K562 (cell line): ENCODE measurements around the gene HAUS3. TPM values are rescaled to one million over a fixed set of nuclear protein-coding genes. Genes with fewer than 3 reads are reported as not detected.

Source experiments
- ATAC-seq: fragments of 200-7000 bp; cut with Tn5 transposase; 3 replicates; pipeline ENCODE4 v1.9.1; 2020; ENCODE audit warnings: moderate library complexity
- BruUV-seq: library from RNA; stranded (reverse); fragments of 400-500 nt; replicated peaks from 2 replicates; lab custom pipeline; 2021; lab: Mats Ljungman, UMichigan
- CTCF ChIA-PET: fragments of 300-600 bp; formaldehyde crosslinking; extraction: SDS; loops from one replicate; lab custom pipeline; 2021; ENCODE audit warnings: low intra/inter-chr PET ratio; lab: Yijun Ruan, JAX
- POLR2A ChIA-PET: fragments of 300-600, 350-650 bp; sonication (Branson Sonifier 250); formaldehyde crosslinking; extraction: SDS; loops from one replicate; lab custom pipeline; 2021; ENCODE audit warnings: antibody characterized with exemption, inconsistent platforms; lab: Yijun Ruan, JAX
- DNase-seq, 4 experiments: peaks; one replicate each; pipeline versions ENCODE4 v3.0.0 to v3.0.0-alpha.2; 2011 to 2018; ENCODE audit warnings: low spot score in 3 of 4, mixed read lengths in 3 of 4; ENCODE audit errors: extremely low read depth in 1 of 4
- FAIRE-seq: peaks from 2 replicates; lab custom pipeline; 2011; peaks lifted over from hg19 to GRCh38; lab: Jason Lieb, UNC
- H2AFZ ChIP-seq: 2 replicates; pipeline ENCODE4 v1.6.0; 2011; ENCODE audit warnings: low read depth, low read length, control low read depth, inconsistent platforms
- H3K27ac ChIP-seq: fragments of 200-600 bp; 3 replicates; pipeline ENCODE4 v1.8.0; 2011; ENCODE audit warnings: low read depth, mild to moderate bottlenecking, control low read depth, inconsistent platforms, low read length, moderate library complexity, mixed read lengths; ENCODE audit errors: extremely low read depth
- H3K27me3 ChIP-seq, 2 experiments: fragments of 300-600 bp in 1 of 2; 2 replicates in 1 of 2; 3 replicates in 1 of 2; pipeline versions ENCODE4 v1.6.0 to v1.8.0; 2011; ENCODE audit warnings: inconsistent platforms in 2 of 2, low read length in 2 of 2, mild to moderate bottlenecking in 1 of 2, mixed read lengths in 1 of 2, moderate library complexity in 1 of 2; ENCODE audit not compliant: control insufficient read depth in 2 of 2, insufficient read depth in 2 of 2
- H3K36me3 ChIP-seq: fragments of 300-600 bp; 3 replicates; pipeline ENCODE4 v1.8.0; 2011; ENCODE audit warnings: mild to moderate bottlenecking, low read length, inconsistent platforms; ENCODE audit not compliant: control insufficient read depth, insufficient read depth
- H3K4me1 ChIP-seq, 2 experiments: fragments of 200-600 bp in 1 of 2; replicated peaks in 1 of 2; 2 replicates in 1 of 2; 3 replicates in 1 of 2; pipeline versions ENCODE4 v1.5.1 to v1.8.0; 2011; ENCODE audit warnings: inconsistent platforms in 2 of 2, low read length in 2 of 2, mild to moderate bottlenecking in 1 of 2, mixed read lengths in 1 of 2, moderate library complexity in 1 of 2; ENCODE audit not compliant: control insufficient read depth in 2 of 2, insufficient read depth in 2 of 2
- H3K4me2 ChIP-seq: 2 replicates; pipeline ENCODE4 v1.6.1; 2011; ENCODE audit warnings: low read length, control low read depth, inconsistent platforms, mixed read lengths; ENCODE audit not compliant: insufficient read depth
- H3K4me3 ChIP-seq: fragments of 200-600 bp; sonication (generic), shearing (Covaris generic); 2 replicates; pipeline ENCODE4 v1.5.1; 2016; ENCODE audit warnings: control low read depth, inconsistent platforms
- H3K79me2 ChIP-seq: fragments of 200-600 bp; 3 replicates; pipeline ENCODE4 v1.8.0; 2011; ENCODE audit warnings: low read length, inconsistent platforms; ENCODE audit not compliant: control insufficient read depth, insufficient read depth
- H3K9ac ChIP-seq, 2 experiments: 2 replicates each; pipeline versions ENCODE4 v1.6.0 to v1.6.1; 2011; ENCODE audit warnings: low read depth in 2 of 2, low read length in 2 of 2, control low read depth in 1 of 2, inconsistent platforms in 1 of 2, mild to moderate bottlenecking in 1 of 2, mixed read lengths in 1 of 2; ENCODE audit not compliant: insufficient read depth in 1 of 2
- H3K9me1 ChIP-seq: one replicate; pipeline ENCODE4 v1.6.0; 2011; ENCODE audit warnings: inconsistent platforms, mild to moderate bottlenecking, low read length, moderate library complexity; ENCODE audit not compliant: control insufficient read depth, insufficient read depth
- H3K9me3 ChIP-seq: replicated peaks from 2 replicates; pipeline ENCODE4 v1.5.1; 2011; ENCODE audit warnings: low read depth, low read length, inconsistent platforms; ENCODE audit not compliant: control insufficient read depth, insufficient read depth
- H4K20me1 ChIP-seq: replicated peaks from 2 replicates; pipeline ENCODE4 v1.6.1; 2011; ENCODE audit warnings: low read length, inconsistent platforms, mixed read lengths; ENCODE audit not compliant: control insufficient read depth, insufficient read depth
- ARID3B ChIP-seq: fragments of 250-450 bp; sonication (Bioruptor Pico); IDR thresholded peaks from 2 replicates; pipeline ENCODE4 v1.4.0; 2020; ENCODE audit warnings: borderline replicate concordance
- C11orf30 ChIP-seq: fragments of 450-650 bp; IDR thresholded peaks from 2 replicates; pipeline ENCODE4 v1.6.1; 2016; ENCODE audit warnings: low read depth, mild to moderate bottlenecking
- ELF4 ChIP-seq: fragments of 450-650 bp; formaldehyde crosslinking; IDR thresholded peaks from 2 replicates; pipeline ENCODE4 v1.4.0; 2022; ENCODE audit warnings: missing genetic modification characterization
- HBP1 ChIP-seq: fragments of 450-650 bp; formaldehyde crosslinking; IDR thresholded peaks from 2 replicates; pipeline ENCODE4 v1.4.0; 2022; ENCODE audit warnings: missing genetic modification characterization
- HNRNPUL1 ChIP-seq: fragments of 200-400 bp; formaldehyde crosslinking; IDR thresholded peaks from 2 replicates; pipeline ENCODE4 v1.6.1; 2017; ENCODE audit warnings: low read length
- HOXB6 ChIP-seq: fragments of 250-450 bp; sonication (Bioruptor Pico); IDR thresholded peaks from 2 replicates; pipeline ENCODE4 v1.5.1; 2022; ENCODE audit warnings: mild to moderate bottlenecking, borderline replicate concordance
- JUN ChIP-seq, 2 experiments: sonication (generic) in 1 of 2; formaldehyde crosslinking in 1 of 2; IDR thresholded peaks; 2 replicates each; pipeline versions ENCODE4 v1.6.1 to v1.8.0; 2012 to 2022; ENCODE audit warnings: borderline replicate concordance in 2 of 2, mild to moderate bottlenecking in 2 of 2, improper control_type of control experiment in 1 of 2, low read depth in 1 of 2, low read length in 1 of 2, missing genetic modification reagents in 1 of 2
- MYNN ChIP-seq, 2 experiments: sonication (generic); formaldehyde crosslinking in 1 of 2; IDR thresholded peaks; 2 replicates each; pipeline versions ENCODE4 v1.5.0 to v1.6.1; 2016 to 2020; ENCODE audit warnings: antibody characterized with exemption in 1 of 2, missing genetic modification reagents in 1 of 2
- PTTG1 ChIP-seq: fragments of 450-650 bp; IDR thresholded peaks from 2 replicates; pipeline ENCODE4 v1.6.1; 2016; ENCODE audit warnings: low read depth, mild to moderate bottlenecking, missing genetic modification characterization, missing compliant biosample characterization
- SMAD2 ChIP-seq: fragments of 150-350 bp; IDR thresholded peaks from 2 replicates; pipeline ENCODE4 v1.6.1; 2014; ENCODE audit warnings: low read depth, mild to moderate bottlenecking, low read length
- SMAD3 ChIP-seq: fragments of 450-650 bp; formaldehyde crosslinking; conservative IDR thresholded peaks from 2 replicates; pipeline ENCODE4 v1.4.0; 2020; ENCODE audit warnings: mild to moderate bottlenecking
- SMARCB1 ChIP-seq: IDR thresholded peaks from 2 replicates; pipeline ENCODE4 v1.6.1; 2011; ENCODE audit warnings: improper control_type of control experiment, low read depth; ENCODE audit not compliant: insufficient read length
- ZBTB17 ChIP-seq: fragments of 450-650 bp; formaldehyde crosslinking; IDR thresholded peaks from 2 replicates; pipeline ENCODE4 v1.4.0; 2020; ENCODE audit warnings: mild to moderate bottlenecking
- ZNF140 ChIP-seq: fragments of 250-450 bp; sonication (Bioruptor Pico); IDR thresholded peaks from 2 replicates; pipeline ENCODE4 v1.8.0; 2021; ENCODE audit warnings: moderate library complexity, mild to moderate bottlenecking, inconsistent platforms
- ZNF311 ChIP-seq: fragments of 250-450 bp; sonication (Bioruptor Pico); IDR thresholded peaks from 2 replicates; pipeline ENCODE4 v1.4.0; 2020; ENCODE audit warnings: mild to moderate bottlenecking, moderate library complexity
- ZNF324 ChIP-seq: fragments of 250-450 bp; sonication (Bioruptor Pico); IDR thresholded peaks from 2 replicates; pipeline ENCODE4 v1.4.0; 2020; ENCODE audit warnings: mild to moderate bottlenecking
- ZNF551 ChIP-seq: fragments of 250-450 bp; sonication (Bioruptor Pico); IDR thresholded peaks from 2 replicates; pipeline ENCODE4 v1.5.0; 2021; ENCODE audit warnings: mild to moderate bottlenecking, moderate library complexity
- ZNF583 ChIP-seq: fragments of 250-450 bp; sonication (Bioruptor Pico); IDR thresholded peaks from 2 replicates; pipeline ENCODE4 v1.4.0; 2020
- WGBS: fragments of 100-300 bp; shearing (Covaris generic); methylation state at CpG from one replicate; pipeline ENCODE4 v1.1.6; 2016; ENCODE audit warnings: low coverage, mixed read lengths; ENCODE audit not compliant: insufficient coverage; ENCODE audit errors: missing lambda C conversion rate; 5-methylcytosine and 5-hydroxymethylcytosine counted together
- in situ Hi-C: fragments of 300-500 bp; cut with MboI; formaldehyde crosslinking; loops from 4 replicates; pipeline ENCODE4 v1.15.0; 2018; ENCODE audit warnings: inconsistent platforms, mixed read lengths
- intact Hi-C: fragments of 100-400 bp; cut with micrococcal nuclease; formaldehyde crosslinking; loops from 2 replicates; pipeline ENCODE4 v1.14.2; 2022
- polyA plus RNA-seq, 8 experiments: library from polyadenylated mRNA; depleted of rRNA in 4 of 8; stranded (reverse) in 5 of 8; unstranded in 3 of 8; fragments of >200 nt; fragmentation: Nextera tagmentation in 2 of 8; fragmentation: Illumina TruSeq in 1 of 8; extraction: Ambion mirVana in 2 of 8; extraction: Trizol in 1 of 8; gene quantifications; 2 replicates each; pipeline versions ENCODE4 v1.2.1 to v1.2.3, GENCODE V29; 2011 to 2014; ENCODE audit warnings: inconsistent platforms in 1 of 8, missing spikeins in 1 of 8
- total RNA-seq, 7 experiments: library from RNA; depleted of rRNA in 6 of 7; stranded (reverse); fragments of >200 nt in 6 of 7; fragmentation: Illumina TruSeq in 2 of 7; extraction: Trizol in 2 of 7; gene quantifications; 2 replicates each; pipeline versions ENCODE4 v1.2.1 to v1.2.3, GENCODE V29; 2011 to 2021; ENCODE audit warnings: low replicate concordance in 1 of 7
- TF ChIP-seq, protein P1 (sequence below): sonication (generic); IDR thresholded peaks from 2 replicates; pipeline ENCODE4 v1.6.1; 2016

The HAUS3 gene
- total and polyA plus RNA-seq, 9 of the 15 experiments (the other 6 are each of a cell fraction or from before 2014, with no cell fraction given): 8.9 to 25.7 (median 21.5) TPM

- BruUV-seq: no TSS peak
- Histone ChIP-seq H3K79me2 (peaks cover 5% of the 10 kb centered on the region; the same call in 1 of the 3 replicates), H3K4me3 (no peak overlapping the region), H3K27ac (no peak overlapping the region), H4K20me1 (no peaks in the 10 kb centered on the region), H3K27me3 (no peaks in the 10 kb centered on the region), H2AFZ (no peak overlapping the region), H3K9me1 (no peaks in the 10 kb centered on the region), H3K36me3 (no peaks in the 10 kb centered on the region), H3K9me3 (no peaks in the 10 kb centered on the region), H3K4me1 (peaks cover 21 to 82% of the 10 kb centered on the region in 2 experiments), H3K4me2 (no peak overlapping the region), H3K9ac (no peak overlapping the region)
- DNase-seq (no peak), FAIRE-seq (no peak), ATAC-seq (no peak)
- 87% methylated on average over 6 of the region's 6 CpGs for WGBS
- CTCF ChIA-PET: no interaction called here
- intact Hi-C loops (loop anchor here (5.0 kb wide), 1 partner anchor 153 kb away; the partner anchor contains the start of genes CFAP99 and ZFYVE28), in situ Hi-C loops (no loop called here)
- POLR2A ChIA-PET: interaction anchor here (0.6 kb wide), 3 partner anchors 49 to 463 kb away, joined by 3 read pairs; no protein-coding TSS in a partner anchor
- TF ChIP-seq SMARCB1: no peak
- TF ChIP-seq ZNF140: no peak
- TF ChIP-seq ZBTB17 (CRISPR knock-in tag): no peak
- no peak for TF ChIP-seq ZNF551 (CRISPR knock-in tag)
- TF ChIP-seq ARID3B (CRISPR knock-in tag): no peak
- no peak for TF ChIP-seq ZNF324 (CRISPR knock-in tag)
- no peak for TF ChIP-seq SMAD3 (CRISPR knock-in tag)
- no peak for TF ChIP-seq HOXB6
- TF ChIP-seq ZNF311: no peak
- TF ChIP-seq, protein P1, sequence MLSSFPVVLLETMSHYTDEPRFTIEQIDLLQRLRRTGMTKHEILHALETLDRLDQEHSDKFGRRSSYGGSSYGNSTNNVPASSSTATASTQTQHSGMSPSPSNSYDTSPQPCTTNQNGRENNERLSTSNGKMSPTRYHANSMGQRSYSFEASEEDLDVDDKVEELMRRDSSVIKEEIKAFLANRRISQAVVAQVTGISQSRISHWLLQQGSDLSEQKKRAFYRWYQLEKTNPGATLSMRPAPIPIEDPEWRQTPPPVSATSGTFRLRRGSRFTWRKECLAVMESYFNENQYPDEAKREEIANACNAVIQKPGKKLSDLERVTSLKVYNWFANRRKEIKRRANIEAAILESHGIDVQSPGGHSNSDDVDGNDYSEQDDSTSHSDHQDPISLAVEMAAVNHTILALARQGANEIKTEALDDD: no peak
- TF ChIP-seq PTTG1 (tag): no peak
- TF ChIP-seq SMAD2: no peak
- no peak for TF ChIP-seq JUN (IDR thresholded peaks at IDR 0.05; ENCODE audit: borderline replicate concordance, low read depth, low read length)
- TF ChIP-seq JUN (CRISPR knock-in tag; IDR thresholded peaks at IDR 0.05; ENCODE audit: borderline replicate concordance): no peak
- no peak for TF ChIP-seq HNRNPUL1
- no peak for TF ChIP-seq MYNN (IDR thresholded peaks at IDR 0.05)
- no peak for TF ChIP-seq MYNN (CRISPR knock-in tag; IDR thresholded peaks at IDR 0.05)
- no peak for TF ChIP-seq C11orf30
- TF ChIP-seq HBP1 (CRISPR knock-in tag): no peak
- no peak for TF ChIP-seq ELF4 (CRISPR knock-in tag)
- no peak for TF ChIP-seq ZNF583
Observed at GRCh38 chr4:2263926-2264321, 22.0 kb upstream of the HAUS3 start.
